Neural crest cell (in vitro differentiated cells): ENCODE data around the gene TSHZ2. TPM values are rescaled to one million over a fixed set of nuclear protein-coding genes. Genes with fewer than 3 reads are reported as not detected.

Experiments used
- DNase-seq: peaks from one replicate; pipeline ENCODE4 v3.0.0; 2021; ENCODE audit warnings: low read depth, mixed read lengths, low spot score
- H3K27ac Mint-ChIP-seq: one replicate; pipeline ENCODE4 v1.8.0; 2021; ENCODE audit warnings: mild to moderate bottlenecking, mixed read lengths; ENCODE audit not compliant: unreplicated experiment
- H3K27me3 Mint-ChIP-seq: 2 replicates; pipeline ENCODE4 v1.8.0; 2021; ENCODE audit warnings: low read depth, mild to moderate bottlenecking, mixed read lengths
- H3K36me3 Mint-ChIP-seq: 2 replicates; pipeline ENCODE4 v1.8.0; 2021; ENCODE audit warnings: low read depth, mild to moderate bottlenecking, mixed read lengths
- H3K4me1 Mint-ChIP-seq: 2 replicates; pipeline ENCODE4 v1.8.0; 2021; ENCODE audit warnings: mixed read lengths
- H3K4me3 Mint-ChIP-seq: one replicate; pipeline ENCODE4 v1.8.0; 2021; ENCODE audit warnings: mild to moderate bottlenecking, mixed read lengths
- H3K9me3 Mint-ChIP-seq: 2 replicates; pipeline ENCODE4 v1.8.0; 2021; ENCODE audit warnings: mixed read lengths
- total RNA-seq: library from RNA; stranded (reverse); gene quantifications from 2 replicates; pipeline ENCODE4 v1.2.1, GENCODE V29; 2021
- TF ChIP-seq, protein P1 (sequence below): fragments of 200-600 bp; sonication (generic); conservative IDR thresholded peaks from 2 replicates; pipeline ENCODE4 v1.5.0; 2021; ENCODE audit warnings: antibody characterized with exemption, mild to moderate bottlenecking

Gene TSHZ2
- total RNA-seq, 1 donor from 2014 or later: 6.4 TPM

DNA sequence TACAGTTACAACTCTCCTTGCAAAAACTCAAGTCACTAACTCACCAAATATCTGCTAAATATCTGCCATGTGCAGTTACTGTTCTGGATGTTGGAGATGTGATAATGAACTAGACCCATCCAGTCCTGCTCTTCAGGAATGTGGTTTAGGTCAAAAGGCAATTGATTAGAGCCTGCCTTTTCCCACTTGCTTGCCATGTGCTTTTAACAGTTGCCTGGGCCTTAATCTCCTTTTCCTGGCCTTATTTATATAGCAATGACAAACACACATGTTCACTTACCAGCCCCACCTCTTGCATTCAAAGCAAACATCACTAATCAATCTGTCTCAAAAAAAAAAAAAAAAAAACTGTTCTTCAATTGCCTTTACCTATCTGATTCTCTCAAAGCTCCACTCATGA lies 422.3 kb downstream of the TSHZ2 start:
- no peaks in the 10 kb centered on the region for H3K36me3 Mint-ChIP-seq
- H3K9me3 Mint-ChIP-seq: peaks cover 2% of the 10 kb centered on the region
- TF ChIP-seq, protein P1, sequence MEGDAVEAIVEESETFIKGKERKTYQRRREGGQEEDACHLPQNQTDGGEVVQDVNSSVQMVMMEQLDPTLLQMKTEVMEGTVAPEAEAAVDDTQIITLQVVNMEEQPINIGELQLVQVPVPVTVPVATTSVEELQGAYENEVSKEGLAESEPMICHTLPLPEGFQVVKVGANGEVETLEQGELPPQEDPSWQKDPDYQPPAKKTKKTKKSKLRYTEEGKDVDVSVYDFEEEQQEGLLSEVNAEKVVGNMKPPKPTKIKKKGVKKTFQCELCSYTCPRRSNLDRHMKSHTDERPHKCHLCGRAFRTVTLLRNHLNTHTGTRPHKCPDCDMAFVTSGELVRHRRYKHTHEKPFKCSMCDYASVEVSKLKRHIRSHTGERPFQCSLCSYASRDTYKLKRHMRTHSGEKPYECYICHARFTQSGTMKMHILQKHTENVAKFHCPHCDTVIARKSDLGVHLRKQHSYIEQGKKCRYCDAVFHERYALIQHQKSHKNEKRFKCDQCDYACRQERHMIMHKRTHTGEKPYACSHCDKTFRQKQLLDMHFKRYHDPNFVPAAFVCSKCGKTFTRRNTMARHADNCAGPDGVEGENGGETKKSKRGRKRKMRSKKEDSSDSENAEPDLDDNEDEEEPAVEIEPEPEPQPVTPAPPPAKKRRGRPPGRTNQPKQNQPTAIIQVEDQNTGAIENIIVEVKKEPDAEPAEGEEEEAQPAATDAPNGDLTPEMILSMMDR: no peak
- no peak overlapping the region for H3K4me3 Mint-ChIP-seq
- H3K27me3 Mint-ChIP-seq: no peaks in the 10 kb centered on the region
- no peak for DNase-seq
- H3K4me1 Mint-ChIP-seq: peaks cover 6% of the 10 kb centered on the region
- H3K27ac Mint-ChIP-seq: no peak overlapping the region

DNA sequence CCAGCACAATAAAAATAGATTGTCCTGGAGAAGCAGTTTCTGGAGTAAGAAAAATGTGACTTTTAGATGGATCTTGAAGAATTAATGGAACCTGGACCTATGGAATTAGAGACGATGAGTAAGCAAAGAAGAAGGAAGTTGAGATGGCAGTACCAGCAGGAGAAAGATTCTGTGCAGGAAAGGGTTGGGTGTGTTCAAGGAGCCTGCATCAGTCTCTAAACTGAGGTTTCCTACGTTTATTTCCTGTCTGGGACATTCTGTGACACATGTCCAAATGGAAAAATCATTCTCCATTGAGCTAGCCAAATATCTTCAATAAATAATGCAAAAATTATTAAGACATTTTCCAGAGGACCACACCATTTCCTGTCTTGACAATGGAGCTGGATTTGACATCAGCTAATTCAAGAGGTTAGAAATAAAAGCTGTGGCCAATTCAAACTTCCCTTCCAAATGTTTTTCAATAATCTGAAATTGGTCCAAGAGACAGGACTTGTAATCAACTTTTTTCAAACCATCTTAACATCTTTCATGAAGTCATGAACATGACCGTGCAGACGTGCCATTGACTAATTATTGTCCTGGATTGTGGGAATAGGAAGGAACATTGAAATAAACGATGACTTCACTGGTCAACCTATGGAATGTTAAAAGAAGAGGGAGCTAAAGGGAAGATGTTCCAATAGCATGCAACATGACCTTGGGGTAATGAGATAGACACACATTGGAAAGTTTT lies 423.2 kb downstream of the TSHZ2 start:
- peaks cover 2% of the 10 kb centered on the region for H3K9me3 Mint-ChIP-seq
- H3K27me3 Mint-ChIP-seq: peaks cover 4% of the 10 kb centered on the region
- TF ChIP-seq, protein P1: no peak
- H3K27ac Mint-ChIP-seq: no peak overlapping the region
- no peaks in the 10 kb centered on the region for H3K36me3 Mint-ChIP-seq
- H3K4me3 Mint-ChIP-seq: no peak overlapping the region
- H3K4me1 Mint-ChIP-seq: peaks cover 10% of the 10 kb centered on the region
- DNase-seq: no peak

DNA sequence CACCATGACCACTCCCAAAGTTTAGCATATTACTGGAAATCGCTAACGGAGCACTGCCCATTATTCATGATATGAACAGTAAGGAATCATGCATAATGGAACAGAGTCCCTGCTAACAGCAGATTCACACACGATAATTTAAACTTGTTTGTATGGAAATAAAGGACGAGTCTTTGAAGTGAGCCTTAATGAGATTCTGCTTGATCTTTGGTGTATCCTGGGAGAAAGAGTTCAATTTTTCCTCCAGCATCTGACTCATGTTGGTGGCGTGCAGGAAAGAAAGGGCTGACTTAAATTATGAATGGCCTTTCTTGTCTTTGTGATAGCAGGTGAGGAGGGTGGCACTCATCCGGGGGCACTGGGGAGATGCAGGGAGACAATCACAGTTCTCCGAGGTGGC lies 426.9 kb downstream of the TSHZ2 start:
- Mint-ChIP-seq H3K27ac (peak overlapping the region; percentile 65), H3K4me3 (no peak overlapping the region), H3K4me1 (peaks cover 10% of the 10 kb centered on the region), H3K9me3 (no peaks in the 10 kb centered on the region), H3K36me3 (peaks cover 2% of the 10 kb centered on the region), H3K27me3 (peaks cover 4% of the 10 kb centered on the region)
- no peak for DNase-seq
- TF ChIP-seq, protein P1: no peak

DNA sequence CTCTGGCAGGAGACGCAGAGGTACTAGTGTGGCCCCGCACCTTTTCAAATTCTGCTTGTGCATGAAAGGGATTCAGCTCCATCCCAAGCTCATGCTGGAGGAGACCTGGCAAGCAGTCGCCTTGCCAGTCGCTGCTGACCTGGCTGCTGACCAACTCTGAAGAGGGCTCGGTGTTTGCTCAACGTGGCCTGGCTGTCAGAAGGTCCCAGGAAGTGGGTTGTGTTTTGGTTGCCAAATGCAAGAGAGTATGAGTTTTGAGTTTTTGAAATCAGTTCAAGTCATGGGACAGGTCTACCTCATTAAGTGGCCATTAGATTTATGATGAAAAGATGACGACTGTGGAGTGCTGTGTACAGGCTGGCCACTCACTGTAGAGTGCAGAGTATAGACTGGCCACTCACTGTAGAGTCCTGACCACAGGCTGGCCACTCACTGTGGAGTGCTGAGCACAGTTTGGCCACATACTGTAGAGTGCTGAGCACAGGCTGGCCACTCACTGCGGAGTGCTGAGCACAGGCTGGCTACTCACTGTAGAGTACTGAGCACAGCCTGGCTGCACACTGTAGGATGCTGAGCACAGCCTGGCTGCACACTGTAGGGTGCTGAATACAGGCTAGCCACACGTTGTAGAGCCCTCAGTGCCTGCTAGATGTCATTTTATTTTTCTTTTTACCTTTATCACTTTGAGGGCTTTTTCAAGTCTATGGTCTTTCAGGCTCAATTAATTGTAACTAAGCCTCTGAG lies 427.6 kb downstream of the TSHZ2 start:
- Mint-ChIP-seq H3K27ac (peak overlapping the region; percentile 17), H3K36me3 (peaks cover 2% of the 10 kb centered on the region), H3K4me1 (peaks cover 10% of the 10 kb centered on the region), H3K9me3 (no peaks in the 10 kb centered on the region), H3K4me3 (no peak overlapping the region), H3K27me3 (peaks cover 4% of the 10 kb centered on the region)
- TF ChIP-seq, protein P1: no peak
- DNase-seq: no peak

DNA sequence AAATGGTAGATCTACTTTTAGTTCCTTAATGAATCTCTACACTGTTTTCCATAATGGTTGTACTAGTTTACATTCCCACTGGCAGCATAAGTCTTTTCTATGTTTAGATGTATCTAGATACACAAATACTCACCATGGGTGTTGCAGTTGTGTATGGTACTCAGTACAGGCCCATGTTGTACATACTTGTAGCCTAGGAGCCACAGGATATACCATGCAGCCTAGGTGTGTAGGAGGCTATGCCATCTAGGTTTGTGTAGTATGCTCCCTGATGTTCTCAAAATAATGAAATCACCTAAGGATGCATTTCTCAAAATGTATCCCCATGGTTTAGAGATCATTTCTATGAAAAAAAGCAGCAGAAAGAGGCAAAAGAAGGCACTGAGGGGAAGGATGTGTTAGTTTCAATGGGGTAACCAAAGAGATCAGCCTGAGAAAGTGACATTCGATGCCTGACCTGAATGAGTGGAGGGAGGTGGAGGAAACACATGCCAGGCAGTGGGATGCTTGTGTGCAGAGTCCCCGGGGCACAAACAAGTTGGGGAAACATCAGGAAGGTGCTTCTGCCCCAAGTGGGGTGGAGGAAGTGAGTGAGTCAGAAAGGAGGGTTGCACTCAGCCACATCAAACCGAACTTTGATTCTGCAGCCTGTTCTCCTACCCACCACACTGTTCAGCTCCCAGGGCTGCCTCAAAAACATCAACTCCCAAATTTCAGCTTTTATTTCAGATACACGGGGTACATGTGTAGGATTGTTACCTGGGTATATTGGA lies 430.3 kb downstream of the TSHZ2 start:
- Mint-ChIP-seq H3K36me3 (peaks cover 2% of the 10 kb centered on the region), H3K4me1 (peaks cover 16% of the 10 kb centered on the region), H3K9me3 (no peaks in the 10 kb centered on the region), H3K27me3 (peaks cover 4% of the 10 kb centered on the region), H3K27ac (no peak overlapping the region), H3K4me3 (no peak overlapping the region)
- DNase-seq: no peak
- TF ChIP-seq, protein P1: no peak
